Transverse colon (tissue), 4 donors: ENCODE results near the gene TBL1XR1.

Source experiments
- CTCF ChIP-seq, 5 experiments: fragments of 200-600 bp in 3 of 5; fragments of 450-650 bp in 2 of 5; sonication (generic) in 3 of 5; IDR thresholded peaks; 1 replicate in 2 of 5; 2 replicates in 3 of 5; pipeline ENCODE4 v1.5.1; 2016 to 2017; ENCODE audit warnings: antibody characterized with exemption in 5 of 5, inconsistent platforms in 3 of 5, mild to moderate bottlenecking in 2 of 5, moderate library complexity in 1 of 5
- EP300 ChIP-seq: sonication (generic); formaldehyde crosslinking; IDR thresholded peaks from one replicate; pipeline ENCODE4 v1.6.1; 2017; ENCODE audit warnings: antibody characterized with exemption, low read depth
- POLR2A ChIP-seq: fragments of 450-650 bp; IDR thresholded peaks from one replicate; pipeline ENCODE4 v1.6.1; 2016; ENCODE audit warnings: antibody characterized with exemption, mild to moderate bottlenecking, moderate library complexity
- POLR2AphosphoS5 ChIP-seq, 3 donors: sonication (generic); formaldehyde crosslinking; IDR thresholded peaks; one replicate each; pipeline ENCODE4 v1.6.1; 2016; ENCODE audit warnings: antibody characterized with exemption in 3 of 3

DNA sequence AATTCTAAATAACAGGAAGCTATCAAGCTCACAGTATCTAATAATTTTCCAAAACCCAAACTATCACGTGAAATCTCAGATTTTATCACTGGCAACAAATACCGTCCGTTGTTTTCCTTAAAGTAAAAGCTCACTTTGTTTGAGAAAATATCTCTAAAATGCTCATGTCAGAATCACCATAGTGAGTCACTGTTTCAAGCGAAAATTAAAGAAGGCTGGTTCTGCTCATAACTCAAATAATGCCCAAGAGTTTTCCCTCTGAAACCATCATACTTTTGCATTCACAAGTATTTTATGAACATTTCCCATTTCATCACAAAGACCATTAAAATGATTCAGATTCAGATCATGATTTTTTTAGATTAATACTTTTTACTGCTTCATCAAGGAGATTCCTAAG lies 50.6 kb downstream of the TBL1XR1 start:
- TF ChIP-seq POLR2A (no peak), CTCF (IDR thresholded peaks at IDR 0.05) (no peak), EP300 (no peak), POLR2AphosphoS5 (IDR thresholded peaks at IDR 0.05) (no peak)
